Measurements from ENCODE around the gene ITSN1.
"Not testable (repeated sequence)": the region's sequence is repeated elsewhere in the genome, so short reads cannot be mapped to it uniquely, and the experiment has no call there.

Gene ITSN1

DNA sequence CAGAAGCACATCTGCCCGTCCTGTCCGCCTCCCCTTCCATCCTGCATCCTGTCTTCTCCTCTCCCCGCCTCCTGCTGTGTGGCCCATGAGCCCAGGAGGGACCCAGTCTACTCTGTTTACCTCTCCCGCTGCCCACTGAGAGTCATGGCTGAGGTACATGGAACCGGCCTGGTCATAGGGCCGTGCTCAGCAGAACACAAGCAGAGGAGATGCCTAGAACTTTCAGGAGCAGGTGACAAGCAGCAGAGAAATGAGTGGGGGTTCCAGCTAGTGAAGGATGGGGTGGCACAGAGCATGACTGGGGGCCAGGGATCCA lies 202.5 kb downstream of the ITSN1 start:
- no peak for DNase-seq

DNA sequence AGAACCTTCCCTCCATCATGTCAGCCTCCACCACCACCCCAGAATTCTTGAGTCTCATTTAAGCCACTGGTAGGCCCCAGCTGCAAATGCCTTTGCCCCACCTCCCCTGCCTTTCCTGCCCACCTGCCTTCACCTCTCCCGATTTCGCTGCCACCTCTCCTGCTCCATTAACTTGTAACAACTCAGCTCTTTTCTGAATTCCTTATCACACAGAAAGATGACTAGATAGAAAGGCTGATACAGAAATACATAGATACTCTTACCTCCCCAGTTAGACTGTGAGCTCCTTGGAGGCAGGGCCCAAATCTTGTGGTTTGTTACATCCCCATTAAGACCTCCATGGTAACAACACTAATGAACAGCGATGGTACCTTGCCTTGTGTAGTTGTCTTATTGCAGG lies 203.8 kb downstream of the ITSN1 start:
- no peak for DNase-seq

DNA sequence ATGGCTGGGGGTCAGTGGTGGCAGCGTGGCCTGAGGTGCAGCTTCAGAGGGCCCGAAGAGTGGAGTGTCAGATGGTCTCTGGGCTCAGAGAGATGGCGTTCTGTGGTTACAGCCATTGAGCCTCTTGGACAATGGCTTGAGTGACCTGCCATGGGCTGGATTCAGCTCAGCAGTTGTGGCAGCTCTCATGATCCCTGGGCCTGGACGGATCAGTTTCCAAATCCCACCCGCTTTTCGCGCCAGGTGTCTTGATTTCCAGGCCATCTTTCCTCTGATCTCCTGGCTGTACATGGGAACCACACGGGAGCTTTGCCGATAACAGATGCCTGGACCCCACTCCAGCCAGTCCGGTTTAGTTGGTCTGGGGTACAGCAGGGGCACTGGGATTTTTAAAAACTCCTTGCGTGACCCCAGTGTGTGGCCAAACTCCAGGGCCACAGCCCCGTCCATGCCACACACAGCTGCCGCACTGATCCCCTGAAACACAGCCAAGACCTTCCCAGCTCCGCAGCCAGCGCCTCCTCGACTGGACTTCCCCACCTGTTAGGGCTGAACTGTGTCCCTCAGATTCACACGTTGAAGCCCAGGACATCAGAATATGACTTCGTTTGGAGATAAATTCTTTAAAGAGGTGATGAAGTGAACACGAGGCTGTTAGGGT lies 205.4 kb downstream of the ITSN1 start:
- peak; percentile 37 for DNase-seq

DNA sequence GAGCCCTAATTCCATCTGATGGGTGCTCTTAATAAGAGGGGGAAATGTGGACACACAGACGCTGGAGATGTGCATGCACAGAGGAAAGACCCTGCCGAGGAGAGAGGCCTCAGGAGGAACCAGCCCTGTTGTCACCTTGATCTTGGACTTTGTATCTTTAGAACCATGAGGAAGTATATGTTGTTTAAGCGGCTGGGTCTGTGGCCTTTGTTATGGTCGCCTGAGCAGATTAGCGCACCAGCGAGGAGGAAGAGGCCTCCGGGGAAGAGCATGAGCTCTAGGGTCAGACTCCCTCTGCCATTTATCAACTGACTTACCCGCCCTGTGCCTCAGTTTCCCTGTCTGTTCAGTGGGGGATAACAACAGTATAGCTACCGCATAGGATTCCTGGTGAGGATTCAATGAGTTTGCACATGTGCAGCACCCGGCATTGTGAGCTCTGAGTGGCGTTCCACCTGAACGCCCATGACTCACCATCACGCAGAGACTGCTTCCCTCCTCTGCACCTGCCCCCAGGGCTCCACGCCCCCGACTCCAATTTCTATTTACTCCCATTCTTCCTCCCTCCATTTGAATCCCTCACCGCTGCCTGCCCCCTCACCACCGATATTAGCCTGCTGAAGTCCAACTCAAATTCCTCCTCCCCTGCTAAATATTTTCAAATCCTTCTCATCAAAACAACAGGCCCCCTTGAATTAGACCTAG lies 206.1 kb downstream of the ITSN1 start:
- peak; percentile 66 for DNase-seq

DNA sequence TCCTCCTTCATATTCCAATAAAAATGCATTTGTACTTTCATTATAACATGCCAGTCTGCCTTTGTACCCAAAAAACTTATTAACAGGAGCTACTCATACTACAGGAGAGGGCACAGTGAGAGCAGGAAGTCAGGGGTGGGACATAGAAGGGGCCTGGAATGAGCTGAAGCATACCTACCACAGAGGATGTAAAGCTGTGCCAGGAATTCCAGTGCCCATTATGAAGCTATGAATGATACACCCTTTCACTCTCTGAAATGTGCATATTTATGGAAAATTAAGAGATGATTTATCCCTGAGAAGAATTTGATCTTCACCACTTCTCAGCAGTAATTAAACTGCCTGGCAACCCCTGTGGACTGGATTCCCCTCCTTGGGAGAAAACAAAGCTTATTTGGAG lies 207.5 kb downstream of the ITSN1 start:
- no peak for DNase-seq

DNA sequence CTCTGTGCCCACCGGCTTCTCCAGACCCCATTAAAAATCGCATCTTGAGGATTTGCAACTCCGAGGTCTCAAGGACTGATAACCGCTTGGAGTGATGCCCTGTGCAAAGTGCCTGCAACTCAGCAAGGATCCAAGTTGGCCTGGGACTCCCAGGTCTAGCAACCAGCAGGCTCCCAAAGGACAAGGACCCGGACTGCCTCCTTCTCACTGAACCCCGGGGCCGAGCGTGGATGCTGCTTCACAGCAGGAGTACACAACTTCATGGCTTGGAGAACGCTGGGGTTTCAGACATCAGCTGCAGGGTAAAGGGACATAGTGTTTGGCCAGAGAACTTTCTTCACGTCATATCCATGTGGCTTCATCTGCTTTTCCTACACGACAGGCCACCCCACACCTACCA lies 208.1 kb downstream of the ITSN1 start:
- DNase-seq, result no peak

DNA sequence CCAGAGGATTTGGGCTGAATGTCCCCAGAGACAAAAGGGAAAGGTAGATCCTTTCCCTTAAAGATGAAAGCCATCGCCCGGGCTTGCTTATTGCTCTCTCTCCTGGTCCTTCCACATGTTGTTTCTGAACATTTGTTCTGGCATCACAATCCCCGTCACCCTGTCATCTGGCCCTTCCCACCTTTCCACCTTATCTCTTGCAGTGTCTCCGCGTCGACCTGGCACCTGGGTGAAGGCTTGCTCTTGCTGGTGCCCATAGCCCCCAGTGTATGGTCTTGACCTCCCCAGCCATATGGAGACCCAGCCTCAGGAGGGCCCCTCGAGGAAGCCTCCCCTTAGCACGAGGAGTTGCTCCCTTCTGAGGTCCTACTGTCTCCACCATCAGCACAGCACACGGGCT lies 208.7 kb downstream of the ITSN1 start:
- no peak for DNase-seq

DNA sequence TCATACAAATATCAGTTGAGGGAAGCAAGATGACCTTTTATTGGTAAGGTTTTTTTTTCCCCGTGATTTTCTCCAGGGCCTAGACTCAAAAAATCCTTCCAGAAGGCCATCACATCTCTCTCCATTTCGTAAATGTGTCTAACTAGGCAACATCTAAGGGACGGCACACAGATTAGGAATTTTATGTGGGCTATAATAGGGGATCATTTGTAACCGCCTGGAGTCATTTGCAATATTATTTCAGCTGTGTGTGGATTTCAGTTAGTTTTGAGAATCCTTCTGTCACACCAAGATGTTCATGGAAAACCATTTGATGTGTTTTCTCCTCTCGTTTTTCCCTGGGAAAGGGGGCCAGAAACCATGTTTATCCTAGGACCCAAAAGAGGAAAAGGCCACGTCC lies 210.2 kb downstream of the ITSN1 start:
- DNase-seq, result no peak

DNA sequence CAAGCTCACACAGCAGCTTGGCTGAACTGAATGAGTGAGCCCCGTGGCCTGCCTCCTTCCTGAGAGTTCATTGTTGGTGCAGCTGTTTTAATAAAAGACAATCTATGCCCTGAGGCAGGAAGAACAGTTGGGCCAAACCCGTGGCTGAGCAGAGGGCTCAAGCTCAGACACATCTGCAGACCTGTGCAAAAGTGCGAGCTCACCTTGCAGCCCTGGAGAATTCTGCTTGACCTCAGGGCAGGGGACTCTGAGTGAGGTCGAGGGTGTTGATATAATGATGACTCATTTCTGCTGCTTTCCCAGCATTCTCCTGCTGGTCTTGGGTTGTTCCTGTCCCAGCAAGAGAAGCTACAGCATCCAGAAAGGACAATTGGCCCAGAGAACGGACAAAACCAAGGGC lies 212.3 kb downstream of the ITSN1 start:
- peak; percentile 15 for DNase-seq

DNA sequence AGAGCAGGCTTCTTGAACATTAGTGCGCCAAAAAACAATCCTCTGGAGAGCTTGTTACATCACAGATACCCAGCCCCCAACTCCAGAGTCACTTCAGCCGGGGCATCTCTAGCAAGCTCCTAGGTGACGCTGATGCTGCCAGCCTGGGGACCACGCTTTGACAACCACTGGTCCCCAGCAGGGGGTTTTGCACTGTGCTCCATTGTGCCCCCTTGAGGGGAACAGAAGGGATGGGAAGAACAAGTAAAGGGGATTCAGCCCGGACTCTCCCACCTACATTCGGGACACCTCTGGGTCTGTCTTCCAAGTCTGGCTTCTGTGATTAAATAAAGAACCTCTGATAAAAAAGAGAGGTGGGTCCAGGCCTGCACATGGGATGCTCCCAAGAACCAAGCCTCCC lies 212.9 kb downstream of the ITSN1 start:
- no peak for DNase-seq

DNA sequence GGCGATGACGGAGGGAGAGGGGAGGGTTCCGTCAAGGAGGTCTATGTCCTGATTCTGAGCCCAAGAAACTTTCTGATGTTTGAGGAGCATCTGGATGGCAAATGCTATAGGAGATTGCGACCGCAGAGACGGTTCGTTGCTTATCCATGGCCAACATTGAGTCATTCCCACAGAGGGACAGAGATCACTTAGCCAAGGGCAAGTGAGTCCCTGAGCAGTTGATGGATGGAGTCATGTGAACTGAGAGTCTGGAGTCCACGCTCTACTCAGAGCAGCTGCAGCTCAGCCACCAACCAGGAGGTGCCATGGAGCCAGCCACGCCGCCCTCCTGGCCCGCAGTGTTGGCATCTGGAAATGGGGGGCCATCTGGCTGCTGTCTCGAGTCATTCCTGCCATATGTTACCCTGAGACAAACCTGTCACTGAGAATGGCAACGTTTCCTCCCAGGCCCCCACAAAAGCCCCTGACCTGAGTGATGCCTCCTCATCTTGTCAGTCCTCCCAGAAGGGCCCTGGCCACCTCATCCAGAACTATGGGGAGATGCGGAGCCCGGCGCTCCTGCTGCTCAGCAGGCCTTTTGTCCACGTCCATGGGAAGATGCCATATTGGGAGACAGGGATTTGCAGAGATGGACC lies 214.7 kb downstream of the ITSN1 start:
- no peak for DNase-seq

DNA sequence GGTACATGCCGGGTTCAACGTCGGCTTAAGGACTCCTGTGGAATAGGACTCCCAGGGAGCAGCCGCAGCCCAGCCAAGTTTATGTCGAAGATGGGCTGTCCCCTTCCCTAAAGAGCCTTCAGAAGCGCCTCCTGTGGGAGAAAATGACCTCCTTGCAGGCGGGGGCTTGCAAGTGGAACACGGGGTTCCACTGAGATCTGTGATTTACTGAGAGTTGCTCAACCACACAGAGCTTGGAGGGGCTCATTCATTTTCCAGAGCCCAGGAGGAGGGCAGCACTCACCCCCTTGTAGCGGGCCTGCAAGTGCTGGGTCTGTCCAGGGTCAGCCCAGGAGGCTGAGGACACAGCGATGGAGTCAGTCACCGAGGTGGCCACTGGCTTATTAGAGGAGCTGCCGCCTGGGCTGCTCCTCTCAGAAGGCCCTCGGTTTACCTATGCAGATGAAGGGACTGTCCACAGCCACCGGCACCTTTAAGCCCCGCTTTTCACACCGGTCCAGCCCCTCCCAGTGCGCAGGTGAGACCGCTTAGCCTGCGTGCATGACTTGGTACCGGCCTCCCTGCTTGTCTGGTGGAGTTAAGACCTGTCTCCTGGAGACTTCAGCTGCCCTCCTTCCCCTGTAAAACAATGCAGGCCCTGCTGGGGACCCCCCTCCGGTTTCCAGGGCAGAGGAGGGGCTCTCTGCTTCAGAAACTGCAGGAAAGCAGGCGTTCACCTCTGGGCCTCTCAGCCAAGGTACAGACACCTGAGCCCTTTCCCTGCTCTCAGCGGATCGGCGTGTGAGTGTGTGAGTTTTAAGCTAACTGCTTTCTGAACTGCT lies 215.8 kb downstream of the ITSN1 start:
- no peak for DNase-seq

DNA sequence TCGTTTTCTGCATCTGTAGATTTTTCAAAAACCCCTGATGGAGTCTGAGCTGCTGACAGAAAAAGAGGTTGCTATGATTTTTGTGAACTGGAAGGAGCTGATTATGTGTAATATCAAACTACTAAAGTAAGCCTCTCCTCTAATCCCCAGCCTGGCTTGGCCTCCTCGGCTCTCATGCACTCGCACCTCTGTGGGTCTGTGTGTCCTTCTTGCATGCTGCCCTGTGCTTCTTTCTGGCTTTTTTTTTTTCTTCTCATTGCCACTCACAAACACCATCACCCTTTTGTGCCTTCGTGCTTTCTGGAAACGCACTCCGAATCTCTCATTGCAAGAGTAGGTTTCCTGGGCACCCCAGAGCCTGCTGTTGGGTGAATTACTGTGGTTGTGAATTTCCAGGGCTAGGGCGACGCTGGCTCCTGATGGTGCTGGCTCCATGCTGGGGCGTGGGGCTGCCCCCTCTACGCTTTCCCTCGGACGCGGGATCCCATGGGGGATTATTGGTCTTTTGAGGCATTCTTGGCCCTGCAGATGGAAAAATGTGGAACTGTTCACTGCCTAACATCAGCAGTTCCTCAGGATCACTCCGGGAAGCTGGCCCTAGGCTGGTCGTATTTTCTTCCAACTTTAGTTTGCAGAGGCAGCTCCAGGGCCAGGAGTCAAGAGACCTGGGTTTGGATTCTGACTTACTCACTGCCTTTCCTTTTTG lies 216.5 kb downstream of the ITSN1 start:
- no peak for DNase-seq

DNA sequence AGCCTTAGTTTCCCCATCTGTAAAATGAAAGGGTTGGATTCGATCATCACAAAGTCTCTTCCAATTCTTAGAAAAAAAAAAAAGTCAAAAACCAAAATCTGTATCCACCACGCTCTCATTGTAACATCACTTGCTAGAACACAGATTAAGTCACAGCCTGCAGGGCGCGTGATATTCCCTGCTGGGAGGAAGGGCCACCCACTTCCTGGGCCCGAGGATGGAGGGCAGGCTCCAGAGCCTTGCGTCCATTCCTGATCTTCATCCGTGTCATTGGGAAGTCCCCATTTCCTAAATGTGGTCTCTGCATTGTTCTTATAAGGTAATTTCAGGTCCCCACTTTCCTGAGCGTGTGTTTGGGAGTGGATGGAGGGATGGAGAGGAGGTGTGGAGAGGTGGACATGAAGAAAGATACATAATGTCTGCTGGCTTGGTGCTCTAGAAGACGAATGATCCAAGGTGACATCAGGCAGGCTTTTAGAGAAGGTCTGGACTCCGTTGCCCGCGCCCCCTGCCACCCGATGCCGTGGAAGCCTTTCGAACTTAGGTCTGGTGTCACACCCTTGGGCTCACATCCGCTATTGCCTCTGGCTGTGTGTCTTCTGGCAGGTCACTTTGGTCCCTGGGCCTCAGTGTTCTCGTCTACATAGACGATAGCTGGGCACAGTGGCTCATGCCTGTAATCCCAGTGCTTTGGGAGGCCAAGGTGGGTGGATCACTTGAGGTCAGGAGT lies 217.2 kb downstream of the ITSN1 start:
- DNase-seq, result no peak

DNA sequence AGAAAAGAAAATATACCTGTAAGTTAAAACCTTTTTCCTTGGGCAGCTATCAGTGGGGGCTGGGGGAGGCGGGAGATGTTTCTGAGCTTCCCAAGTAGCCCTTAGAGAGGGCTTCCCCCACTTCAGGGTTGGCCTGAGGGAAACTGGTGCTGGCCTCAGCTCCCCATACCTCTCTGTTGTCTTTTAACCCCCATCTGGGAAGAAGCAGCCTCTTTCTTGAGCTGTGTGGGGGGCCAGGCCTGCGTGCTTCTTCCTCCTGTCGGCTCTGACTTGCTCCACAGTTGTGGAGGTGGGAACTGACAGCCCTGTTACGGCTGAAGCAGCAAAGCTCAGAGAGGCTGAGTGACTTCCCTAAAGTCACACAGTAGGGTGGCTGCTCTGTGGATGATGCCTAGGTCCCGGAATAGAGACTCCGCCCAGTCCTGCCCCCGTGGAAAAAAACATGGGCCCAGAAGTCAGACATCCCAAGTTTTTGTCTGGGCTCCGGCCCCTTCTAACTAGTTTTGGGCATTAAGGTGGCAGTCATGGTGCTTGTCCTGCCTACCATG lies 218.1 kb downstream of the ITSN1 start:
- DNase-seq, result no peak

DNA sequence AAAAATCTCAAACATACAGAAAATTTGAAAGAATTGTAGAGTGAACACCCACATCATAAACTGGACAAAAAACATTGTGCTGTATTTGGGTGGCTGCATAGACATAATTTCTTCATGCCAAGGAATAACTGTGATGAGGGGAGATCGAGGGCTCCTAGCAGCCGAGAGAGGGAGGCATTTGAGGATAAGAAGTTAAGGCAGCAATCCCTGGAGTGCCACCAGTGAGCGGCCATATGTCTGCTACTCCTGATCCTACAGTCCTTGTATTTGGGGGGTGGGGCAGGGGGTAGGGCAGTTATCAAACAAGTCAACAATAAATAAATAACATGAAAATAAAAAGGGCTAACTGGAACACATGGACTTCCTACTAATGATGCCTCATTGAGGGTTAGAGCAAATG lies 218.8 kb downstream of the ITSN1 start:
- DNase-seq, result no peak

DNA sequence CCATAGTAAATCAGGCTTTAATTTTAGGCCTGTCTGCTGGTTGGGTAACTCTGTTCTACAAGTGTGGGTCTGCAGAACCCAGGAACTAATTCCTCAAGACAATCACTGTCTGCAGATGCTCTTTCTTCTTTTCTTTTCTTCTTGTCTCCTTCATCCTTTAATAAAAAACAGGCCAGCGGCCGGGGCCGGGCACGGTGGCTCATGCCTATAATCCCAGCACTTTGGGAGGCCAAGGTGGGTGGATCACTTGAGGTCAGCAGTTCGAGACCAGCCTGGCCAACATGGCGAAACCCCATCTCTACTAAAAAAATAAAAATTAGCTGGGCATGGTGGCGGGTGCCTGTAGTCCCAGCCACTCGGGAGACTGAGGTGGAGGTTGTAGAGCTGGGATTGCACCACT lies 220.9 kb downstream of the ITSN1 start:
- DNase-seq, result not testable (repeated sequence)

DNA sequence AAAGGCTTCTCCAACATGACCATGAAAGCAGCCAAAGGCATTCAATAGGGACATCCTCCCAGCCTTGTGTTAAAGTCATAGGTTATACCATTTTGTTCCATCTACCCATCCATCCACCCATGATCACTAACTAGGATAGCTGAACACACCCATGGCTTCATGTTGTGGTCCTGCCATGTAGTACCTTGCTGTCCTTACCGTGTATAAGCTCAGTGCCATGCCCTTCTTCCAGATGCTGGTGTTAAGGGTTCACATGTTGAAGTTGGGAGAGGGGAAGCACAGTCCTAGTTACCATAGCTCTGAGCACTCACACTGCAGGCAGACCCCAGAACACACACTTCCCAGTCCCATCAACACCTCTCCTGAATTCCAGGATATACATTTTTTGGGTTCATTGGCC lies 221.8 kb downstream of the ITSN1 start:
- DNase-seq, result no peak

DNA sequence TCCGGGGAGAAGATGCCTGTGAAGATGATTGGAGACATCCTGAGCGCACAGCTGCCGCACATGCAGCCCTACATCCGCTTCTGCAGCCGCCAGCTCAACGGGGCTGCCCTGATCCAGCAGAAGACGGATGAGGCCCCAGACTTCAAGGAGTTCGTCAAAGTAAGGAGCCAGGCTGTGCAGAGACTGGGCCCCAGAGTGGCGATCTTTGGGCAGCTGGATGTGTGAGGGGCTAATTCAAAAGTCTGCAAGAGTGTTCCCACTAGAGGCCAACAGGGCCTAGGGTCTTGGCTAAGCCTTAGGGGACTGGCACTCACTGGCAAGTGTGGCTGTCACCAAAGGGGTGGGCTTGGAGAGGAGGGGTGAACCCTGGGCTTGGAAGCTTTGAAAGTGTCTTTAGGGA lies 222.9 kb downstream of the ITSN1 start:
- DNase-seq, result no peak

DNA sequence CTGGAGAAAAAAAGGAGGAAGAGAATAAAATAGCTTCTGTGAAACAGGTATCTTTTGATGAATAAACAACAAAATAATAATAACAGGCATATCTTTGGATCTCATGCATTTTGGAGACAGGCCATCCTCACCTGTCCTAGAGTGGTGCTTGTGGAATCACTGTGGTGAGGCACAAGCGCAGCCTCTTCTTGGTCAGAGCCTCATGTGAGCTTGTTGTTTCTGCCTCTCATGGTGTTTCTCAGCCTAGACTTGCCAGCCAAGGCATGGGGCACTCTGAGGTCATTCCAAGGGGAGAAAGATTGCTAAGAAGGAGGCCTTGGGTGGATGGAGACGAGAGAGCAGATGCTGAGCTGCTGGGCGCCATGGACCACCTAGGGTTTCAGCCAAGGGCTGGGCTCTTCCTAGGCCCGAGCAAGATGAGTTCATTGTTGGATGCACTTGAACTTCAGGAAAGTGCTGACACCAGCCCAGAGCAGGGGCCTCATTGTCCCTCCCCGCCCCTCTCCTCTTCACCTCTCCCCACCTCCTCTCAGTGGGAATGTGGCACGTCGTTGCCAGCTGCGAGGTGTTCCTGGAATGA lies 223.8 kb downstream of the ITSN1 start:
- no peak for DNase-seq

DNA sequence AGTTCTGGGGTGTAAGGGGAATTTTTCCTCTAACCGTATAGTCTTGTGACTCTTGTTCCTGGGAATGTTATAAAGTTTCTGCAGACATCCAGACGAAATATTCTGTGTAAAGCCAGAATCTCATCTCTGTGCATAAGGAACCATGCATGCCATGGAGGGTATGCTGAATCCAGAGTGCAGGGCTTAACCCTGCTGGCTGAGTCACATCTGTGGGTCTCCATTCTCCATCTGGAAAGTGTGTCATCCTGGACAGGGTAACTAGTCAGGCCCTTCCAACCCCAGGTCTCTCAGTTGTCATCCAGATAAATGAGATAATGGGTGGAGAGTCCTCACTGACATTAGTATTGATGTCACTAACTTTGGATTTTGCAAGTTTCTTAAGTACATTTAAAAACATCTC lies 224.5 kb downstream of the ITSN1 start:
- no peak for DNase-seq

DNA sequence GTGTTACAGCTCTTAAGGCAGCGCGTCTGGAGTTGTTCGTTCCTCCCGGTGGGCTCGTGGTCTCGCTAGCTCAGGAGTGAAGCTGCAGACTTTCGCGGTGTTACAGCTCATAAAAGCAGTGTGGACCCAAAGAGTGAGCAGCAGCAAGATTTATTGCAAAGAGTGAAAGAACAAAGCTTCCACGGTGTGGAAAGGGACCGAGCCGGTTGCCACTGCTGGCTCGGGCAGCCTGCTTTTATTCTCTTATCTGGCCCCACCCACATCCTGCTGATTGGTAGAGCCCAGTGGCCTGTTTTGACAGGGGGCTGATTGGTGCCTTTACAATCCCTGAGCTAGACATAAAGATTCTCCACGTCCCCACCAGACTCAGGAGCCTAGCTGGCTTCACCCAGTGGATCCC lies 225.6 kb downstream of the ITSN1 start:
- DNase-seq, result not testable (repeated sequence)
